K562 (cell line): ENCODE results near the gene CCDC78. TPM values are rescaled to one million over a fixed set of nuclear protein-coding genes. Genes with fewer than 3 reads are reported as not detected.

Experiments
- BRD9 ChIP-seq: fragments of 450-650 bp; IDR thresholded peaks from 2 replicates; pipeline ENCODE4 v1.6.1; 2018; ENCODE audit warnings: low read depth; ENCODE audit not compliant: partially characterized antibody
- ELF1 ChIP-seq: fragments of 200-800 bp; sonication (Bioruptor generic); IDR thresholded peaks from 2 replicates; pipeline ENCODE4 v1.6.1; 2016; ENCODE audit warnings: missing genetic modification characterization, missing compliant biosample characterization
- HNRNPLL ChIP-seq: fragments of 200-400 bp; formaldehyde crosslinking; IDR thresholded peaks from 2 replicates; pipeline ENCODE4 v1.6.1; 2017; ENCODE audit warnings: low read length, low read depth, mild to moderate bottlenecking; ENCODE audit not compliant: poor library complexity, severe bottlenecking
- PTBP1 ChIP-seq: fragments of 200-400 bp; formaldehyde crosslinking; IDR thresholded peaks from 2 replicates; pipeline ENCODE4 v1.6.1; 2017; ENCODE audit warnings: low read depth, low read length
- SIRT6 ChIP-seq: IDR thresholded peaks from one replicate; pipeline ENCODE4 v1.6.1; 2012; ENCODE audit warnings: low read depth, mild to moderate bottlenecking, control low read depth, inconsistent platforms, low read length, moderate library complexity
- TBP ChIP-seq: optimal IDR thresholded peaks from 2 replicates; pipeline ENCODE3; 2011; ENCODE audit warnings: low read depth, low read length, improper control_type of control experiment
- THAP7 ChIP-seq: fragments of 250-450 bp; sonication (Bioruptor Pico); IDR thresholded peaks from 2 replicates; pipeline ENCODE4 v1.5.0; 2021
- ZBTB43 ChIP-seq: sonication (generic); formaldehyde crosslinking; IDR thresholded peaks from 2 replicates; pipeline ENCODE4 v1.8.0; 2023; ENCODE audit warnings: mild to moderate bottlenecking, missing genetic modification reagents
- ZNF3 ChIP-seq: fragments of 250-450 bp; sonication (Bioruptor Pico); IDR thresholded peaks from 2 replicates; pipeline ENCODE4 v1.5.0; 2021; ENCODE audit warnings: mild to moderate bottlenecking, moderate library complexity
- ZNF592 ChIP-seq: fragments of 450-650 bp; IDR thresholded peaks from 2 replicates; pipeline ENCODE4 v1.6.1; 2017; ENCODE audit warnings: antibody characterized with exemption, mild to moderate bottlenecking
- ZNF609 ChIP-seq: sonication (generic); formaldehyde crosslinking; IDR thresholded peaks from 2 replicates; pipeline ENCODE4 v1.8.1; 2023; ENCODE audit warnings: missing genetic modification reagents, mild to moderate bottlenecking, borderline replicate concordance
- ZNF785 ChIP-seq: fragments of 250-450 bp; sonication (Bioruptor Pico); IDR thresholded peaks from 2 replicates; pipeline ENCODE4 v1.4.0; 2020; ENCODE audit warnings: mild to moderate bottlenecking
- polyA plus RNA-seq, 8 experiments: library from polyadenylated mRNA; depleted of rRNA in 4 of 8; stranded (reverse) in 5 of 8; unstranded in 3 of 8; fragments of >200 nt; fragmentation: Nextera tagmentation in 2 of 8; fragmentation: Illumina TruSeq in 1 of 8; extraction: Ambion mirVana in 2 of 8; extraction: Trizol in 1 of 8; gene quantifications; 2 replicates each; pipeline versions ENCODE4 v1.2.1 to v1.2.3, GENCODE V29; 2011 to 2014; ENCODE audit warnings: inconsistent platforms in 1 of 8, missing spikeins in 1 of 8
- total RNA-seq, 7 experiments: library from RNA; depleted of rRNA in 6 of 7; stranded (reverse); fragments of >200 nt in 6 of 7; fragmentation: Illumina TruSeq in 2 of 7; extraction: Trizol in 2 of 7; gene quantifications; 2 replicates each; pipeline versions ENCODE4 v1.2.1 to v1.2.3, GENCODE V29; 2011 to 2021; ENCODE audit warnings: low replicate concordance in 1 of 7

Gene CCDC78
- total and polyA plus RNA-seq, 9 of the 15 experiments (the other 6 are each of a cell fraction or from before 2014, with no cell fraction given): 0.24 to 17.7 (median 2.9) TPM

GRCh38 chr16:720990-721764 is 5.1 kb downstream of the CCDC78 start, which contains the start of gene ANTKMT (continued):
- TF ChIP-seq ZBTB43 (CRISPR knock-in tag) (no peak), PTBP1 (0 out of 2 replicates have a peak, but pooled peaks have one; percentile 20), ZNF592 (peak; percentile 67; the same call in 1 of the 2 replicates), ZNF3 (CRISPR knock-in tag) (no peak), TBP (peak; percentile 64), HNRNPLL (peak; percentile 47), ZNF609 (CRISPR knock-in tag) (peak; percentile 75; the same call in 1 of the 2 replicates), THAP7 (CRISPR knock-in tag) (peak; percentile 93), ZNF785 (CRISPR knock-in tag) (no peak), ELF1 (tag) (peak; percentile 89), BRD9 (no peak), SIRT6 (no peak)
